HepG2 (cell line): ENCODE data around the gene CD14. TPM values are rescaled to one million over a fixed set of nuclear protein-coding genes. Genes with fewer than 3 reads are reported as not detected.

ENCODE experiments used
- BRCA1 ChIP-seq: sonication (generic); formaldehyde crosslinking; IDR thresholded peaks from 2 replicates; pipeline ENCODE4 v1.4.0; 2020; ENCODE audit warnings: missing genetic modification reagents
- ELF1 ChIP-seq: sonication (generic); formaldehyde crosslinking; IDR thresholded peaks from 2 replicates; pipeline ENCODE4 v1.4.0; 2020; ENCODE audit warnings: missing genetic modification reagents
- FOXJ3 ChIP-seq: sonication (generic); formaldehyde crosslinking; IDR thresholded peaks from 2 replicates; pipeline ENCODE4 v1.4.0; 2020; ENCODE audit warnings: missing genetic modification reagents, mild to moderate bottlenecking, borderline replicate concordance
- FOXP4 ChIP-seq: sonication (generic); formaldehyde crosslinking; IDR thresholded peaks from 2 replicates; pipeline ENCODE4 v1.4.0; 2020; ENCODE audit warnings: missing genetic modification reagents
- GMEB2 ChIP-seq: IDR thresholded peaks from 2 replicates; pipeline ENCODE4 v1.6.1; 2016; ENCODE audit warnings: missing biosample characterization, missing genetic modification reagents, low read depth
- HDAC2 ChIP-seq: sonication (generic); formaldehyde crosslinking; IDR thresholded peaks from 2 replicates; pipeline ENCODE4 v1.4.0; 2020; ENCODE audit warnings: missing genetic modification reagents
- IRF2 ChIP-seq: IDR thresholded peaks from 2 replicates; pipeline ENCODE4 v1.6.1; 2018; ENCODE audit warnings: missing genetic modification reagents, missing compliant biosample characterization
- JDP2 ChIP-seq: sonication (generic); formaldehyde crosslinking; IDR thresholded peaks from 2 replicates; pipeline ENCODE4 v1.8.1; 2022; ENCODE audit warnings: missing genetic modification reagents, borderline replicate concordance
- MAFF ChIP-seq: IDR thresholded peaks from 2 replicates; pipeline ENCODE4 v1.6.1; 2011; ENCODE audit warnings: low read depth, low read length, improper control_type of control experiment
- SMC3 ChIP-seq: IDR thresholded peaks from 2 replicates; pipeline ENCODE4 v1.6.1; 2011; ENCODE audit warnings: low read length, improper control_type of control experiment
- TBX2 ChIP-seq: sonication (generic); formaldehyde crosslinking; IDR thresholded peaks from 2 replicates; pipeline ENCODE4 v1.5.0; 2020; ENCODE audit warnings: missing genetic modification reagents, mild to moderate bottlenecking, borderline replicate concordance
- TOE1 ChIP-seq: sonication (generic); formaldehyde crosslinking; IDR thresholded peaks from 2 replicates; pipeline ENCODE4 v1.4.0; 2020; ENCODE audit warnings: mild to moderate bottlenecking, missing genetic modification reagents
- ZBTB33 ChIP-seq: sonication (generic); formaldehyde crosslinking; IDR thresholded peaks from 2 replicates; pipeline ENCODE4 v1.4.0; 2020; ENCODE audit warnings: missing genetic modification reagents
- ZBTB49 ChIP-seq: sonication (generic); formaldehyde crosslinking; IDR thresholded peaks from 2 replicates; pipeline ENCODE4 v1.4.0; 2020; ENCODE audit warnings: missing genetic modification reagents, borderline replicate concordance
- ZFP36L1 ChIP-seq: sonication (generic); formaldehyde crosslinking; IDR thresholded peaks from 2 replicates; pipeline ENCODE4 v1.8.0; 2022; ENCODE audit warnings: mild to moderate bottlenecking, missing genetic modification reagents, moderate library complexity
- ZNF343 ChIP-seq: sonication (generic); formaldehyde crosslinking; IDR thresholded peaks from 2 replicates; pipeline ENCODE4 v1.4.0; 2020; ENCODE audit warnings: mild to moderate bottlenecking, missing genetic modification reagents
- ZNF609 ChIP-seq: sonication (generic); formaldehyde crosslinking; IDR thresholded peaks from 2 replicates; pipeline ENCODE4 v1.4.0; 2020; ENCODE audit warnings: mild to moderate bottlenecking, missing genetic modification reagents, borderline replicate concordance
- ZNF776 ChIP-seq: sonication (generic); formaldehyde crosslinking; IDR thresholded peaks from 2 replicates; pipeline ENCODE4 v1.4.0; 2020; ENCODE audit warnings: mild to moderate bottlenecking, missing genetic modification reagents
- polyA plus RNA-seq, 8 experiments: library from polyadenylated mRNA; depleted of rRNA in 3 of 8; stranded (reverse) in 7 of 8; unstranded in 1 of 8; fragments of >200 nt; fragmentation: Illumina TruSeq in 4 of 8; extraction: Trizol in 4 of 8; gene quantifications; 2 replicates each; pipeline versions ENCODE4 v1.2.1 to v1.2.3, GENCODE V29; 2011 to 2016; ENCODE audit warnings: low read depth in 4 of 8, missing spikeins in 1 of 8, mixed read lengths in 1 of 8; ENCODE audit not compliant: insufficient read depth in 1 of 8
- total RNA-seq, 5 experiments: library from RNA; depleted of rRNA; stranded (reverse); fragments of >200 nt; fragmentation: Illumina TruSeq; extraction: Trizol; gene quantifications; 2 replicates each; pipeline ENCODE4 v1.2.3, GENCODE V29; 2016; ENCODE audit warnings: low read depth in 1 of 5

Gene CD14
- total and polyA plus RNA-seq, 2 of the 13 experiments (the other 11 are each of a cell fraction or from before 2014, with no cell fraction given): 1.7 to 4.7 TPM

GRCh38 chr5:140607031-140607430 is 25.9 kb downstream of the CD14 start (continued):
- TF ChIP-seq ZNF609 (CRISPR knock-in tag): no peak
- no peak for TF ChIP-seq BRCA1 (CRISPR knock-in tag)
- no peak for TF ChIP-seq TOE1 (CRISPR knock-in tag)
- no peak for TF ChIP-seq TBX2 (CRISPR knock-in tag)
- TF ChIP-seq FOXP4 (CRISPR knock-in tag): peak; percentile 77
- peak; percentile 25; the same call in 1 of the 2 replicates for TF ChIP-seq SMC3
- no peak for TF ChIP-seq ELF1 (CRISPR knock-in tag)
- TF ChIP-seq ZNF776 (CRISPR knock-in tag): no peak
- TF ChIP-seq GMEB2 (CRISPR knock-in tag): no peak
- TF ChIP-seq FOXJ3 (CRISPR knock-in tag): peak; percentile 86
- no peak for TF ChIP-seq ZBTB33
- no peak for TF ChIP-seq JDP2 (CRISPR knock-in tag)
- peak; percentile 69; the same call in 1 of the 2 replicates for TF ChIP-seq IRF2
- no peak for TF ChIP-seq ZBTB49
- TF ChIP-seq ZNF343: no peak
- TF ChIP-seq ZFP36L1: no peak
- TF ChIP-seq MAFF: peak; percentile 32; the same call in 1 of the 2 replicates
- peak; percentile 81 for TF ChIP-seq HDAC2
